SK-N-SH treated with all-trans-retinoic acid at 6 μM for 48 hours (cell line): Measurements from ENCODE around the gene GALNT1.

Experiments
- ARNTL ChIP-seq: fragments of 450-650 bp; formaldehyde crosslinking; IDR thresholded peaks from 2 replicates; pipeline ENCODE4 v1.5.0; 2020; ENCODE audit warnings: low read depth, mild to moderate bottlenecking, moderate library complexity, borderline replicate concordance
- ISL1 ChIP-seq: fragments of 250-450 bp; sonication (Bioruptor Pico); IDR thresholded peaks from 2 replicates; pipeline ENCODE4 v2.1.2; 2022; ENCODE audit warnings: mild to moderate bottlenecking, moderate library complexity
- TCF4 ChIP-seq: fragments of 250-450 bp; sonication (Bioruptor Pico); IDR thresholded peaks from 2 replicates; pipeline ENCODE4 v1.8.0; 2021; ENCODE audit warnings: mild to moderate bottlenecking, moderate library complexity, borderline replicate concordance
- TOX ChIP-seq: fragments of 250-450 bp; sonication (Bioruptor Pico); IDR thresholded peaks from 2 replicates; pipeline ENCODE4 v1.8.0; 2021; ENCODE audit warnings: mild to moderate bottlenecking, moderate library complexity, borderline replicate concordance
- ZC3H10 ChIP-seq: fragments of 250-450 bp; sonication (Bioruptor Pico); IDR thresholded peaks from 2 replicates; pipeline ENCODE4 v1.5.1; 2021; ENCODE audit warnings: mild to moderate bottlenecking, moderate library complexity
- ZFP30 ChIP-seq: fragments of 450-650 bp; formaldehyde crosslinking; IDR thresholded peaks from 2 replicates; pipeline ENCODE4 v1.5.0; 2022; ENCODE audit warnings: mild to moderate bottlenecking, moderate library complexity
- TF ChIP-seq, protein P1 (sequence below): fragments of 250-450 bp; sonication (Bioruptor Pico); IDR thresholded peaks from 2 replicates; pipeline ENCODE4 v1.5.1; 2021; ENCODE audit warnings: mild to moderate bottlenecking, moderate library complexity
- TF ChIP-seq, protein P2 (sequence below): fragments of 250-450 bp; sonication (Bioruptor Pico); IDR thresholded peaks from 2 replicates; pipeline ENCODE4 v1.5.0; 2020; ENCODE audit warnings: mild to moderate bottlenecking, moderate library complexity

DNA sequence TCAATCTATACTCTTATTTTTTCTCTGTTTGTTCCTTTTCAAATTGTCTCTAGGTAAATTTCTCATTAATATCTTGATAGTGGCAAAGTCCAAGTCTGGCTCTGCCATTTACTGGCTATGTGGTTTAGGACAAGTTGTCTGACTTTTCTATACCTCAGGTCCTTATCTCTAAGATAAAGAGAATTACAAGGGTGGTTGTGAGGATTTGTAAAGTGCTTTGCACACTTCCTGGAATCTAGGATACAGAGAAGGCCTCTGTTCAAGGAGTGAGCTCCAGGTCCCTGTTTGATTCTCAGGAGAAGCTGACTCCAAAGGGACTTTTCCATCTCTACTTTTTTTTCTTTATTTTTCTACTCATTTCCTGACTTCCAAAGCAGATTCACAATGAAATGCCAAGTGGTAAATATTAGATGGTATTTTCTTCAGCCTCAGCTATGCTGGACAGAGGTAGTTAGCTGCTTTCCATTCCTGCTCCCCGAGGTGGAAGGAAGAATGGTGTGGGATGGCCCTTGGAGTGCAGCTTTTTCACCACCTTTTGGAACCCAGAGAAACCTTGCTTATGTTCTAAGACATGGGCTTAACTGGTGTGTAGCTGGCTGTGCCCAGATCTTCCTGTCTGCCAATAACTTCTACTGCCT is 90.5 kb downstream of the GALNT1 start:
- TF ChIP-seq ZFP30 (CRISPR knock-in tag) (no peak), ISL1 (CRISPR knock-in tag) (no peak), TCF4 (CRISPR knock-in tag) (no peak), ZC3H10 (no peak), ARNTL (CRISPR knock-in tag) (no peak), TOX (CRISPR knock-in tag) (no peak)
- TF ChIP-seq, protein P1, sequence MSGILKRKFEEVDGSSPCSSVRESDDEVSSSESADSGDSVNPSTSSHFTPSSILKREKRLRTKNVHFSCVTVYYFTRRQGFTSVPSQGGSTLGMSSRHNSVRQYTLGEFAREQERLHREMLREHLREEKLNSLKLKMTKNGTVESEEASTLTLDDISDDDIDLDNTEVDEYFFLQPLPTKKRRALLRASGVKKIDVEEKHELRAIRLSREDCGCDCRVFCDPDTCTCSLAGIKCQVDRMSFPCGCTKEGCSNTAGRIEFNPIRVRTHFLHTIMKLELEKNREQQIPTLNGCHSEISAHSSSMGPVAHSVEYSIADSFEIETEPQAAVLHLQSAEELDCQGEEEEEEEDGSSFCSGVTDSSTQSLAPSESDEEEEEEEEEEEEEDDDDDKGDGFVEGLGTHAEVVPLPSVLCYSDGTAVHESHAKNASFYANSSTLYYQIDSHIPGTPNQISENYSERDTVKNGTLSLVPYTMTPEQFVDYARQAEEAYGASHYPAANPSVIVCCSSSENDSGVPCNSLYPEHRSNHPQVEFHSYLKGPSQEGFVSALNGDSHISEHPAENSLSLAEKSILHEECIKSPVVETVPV (CRISPR knock-in tag) = no peak
- TF ChIP-seq, protein P2, sequence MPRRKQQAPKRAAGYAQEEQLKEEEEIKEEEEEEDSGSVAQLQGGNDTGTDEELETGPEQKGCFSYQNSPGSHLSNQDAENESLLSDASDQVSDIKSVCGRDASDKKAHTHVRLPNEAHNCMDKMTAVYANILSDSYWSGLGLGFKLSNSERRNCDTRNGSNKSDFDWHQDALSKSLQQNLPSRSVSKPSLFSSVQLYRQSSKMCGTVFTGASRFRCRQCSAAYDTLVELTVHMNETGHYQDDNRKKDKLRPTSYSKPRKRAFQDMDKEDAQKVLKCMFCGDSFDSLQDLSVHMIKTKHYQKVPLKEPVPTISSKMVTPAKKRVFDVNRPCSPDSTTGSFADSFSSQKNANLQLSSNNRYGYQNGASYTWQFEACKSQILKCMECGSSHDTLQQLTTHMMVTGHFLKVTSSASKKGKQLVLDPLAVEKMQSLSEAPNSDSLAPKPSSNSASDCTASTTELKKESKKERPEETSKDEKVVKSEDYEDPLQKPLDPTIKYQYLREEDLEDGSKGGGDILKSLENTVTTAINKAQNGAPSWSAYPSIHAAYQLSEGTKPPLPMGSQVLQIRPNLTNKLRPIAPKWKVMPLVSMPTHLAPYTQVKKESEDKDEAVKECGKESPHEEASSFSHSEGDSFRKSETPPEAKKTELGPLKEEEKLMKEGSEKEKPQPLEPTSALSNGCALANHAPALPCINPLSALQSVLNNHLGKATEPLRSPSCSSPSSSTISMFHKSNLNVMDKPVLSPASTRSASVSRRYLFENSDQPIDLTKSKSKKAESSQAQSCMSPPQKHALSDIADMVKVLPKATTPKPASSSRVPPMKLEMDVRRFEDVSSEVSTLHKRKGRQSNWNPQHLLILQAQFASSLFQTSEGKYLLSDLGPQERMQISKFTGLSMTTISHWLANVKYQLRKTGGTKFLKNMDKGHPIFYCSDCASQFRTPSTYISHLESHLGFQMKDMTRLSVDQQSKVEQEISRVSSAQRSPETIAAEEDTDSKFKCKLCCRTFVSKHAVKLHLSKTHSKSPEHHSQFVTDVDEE = no peak
